HTERT RPE-1 (cell line): ENCODE measurements around the gene NCR3LG1.

Experiments
- in situ Hi-C: fragments of 300-500 bp; cut with MboI; formaldehyde crosslinking; loops from 4 replicates; pipeline ENCODE4 v1.14.3; 2020; ENCODE audit warnings: low sequenced_read_pairs

NCR3LG1 gene, protein sequence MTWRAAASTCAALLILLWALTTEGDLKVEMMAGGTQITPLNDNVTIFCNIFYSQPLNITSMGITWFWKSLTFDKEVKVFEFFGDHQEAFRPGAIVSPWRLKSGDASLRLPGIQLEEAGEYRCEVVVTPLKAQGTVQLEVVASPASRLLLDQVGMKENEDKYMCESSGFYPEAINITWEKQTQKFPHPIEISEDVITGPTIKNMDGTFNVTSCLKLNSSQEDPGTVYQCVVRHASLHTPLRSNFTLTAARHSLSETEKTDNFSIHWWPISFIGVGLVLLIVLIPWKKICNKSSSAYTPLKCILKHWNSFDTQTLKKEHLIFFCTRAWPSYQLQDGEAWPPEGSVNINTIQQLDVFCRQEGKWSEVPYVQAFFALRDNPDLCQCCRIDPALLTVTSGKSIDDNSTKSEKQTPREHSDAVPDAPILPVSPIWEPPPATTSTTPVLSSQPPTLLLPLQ

DNA sequence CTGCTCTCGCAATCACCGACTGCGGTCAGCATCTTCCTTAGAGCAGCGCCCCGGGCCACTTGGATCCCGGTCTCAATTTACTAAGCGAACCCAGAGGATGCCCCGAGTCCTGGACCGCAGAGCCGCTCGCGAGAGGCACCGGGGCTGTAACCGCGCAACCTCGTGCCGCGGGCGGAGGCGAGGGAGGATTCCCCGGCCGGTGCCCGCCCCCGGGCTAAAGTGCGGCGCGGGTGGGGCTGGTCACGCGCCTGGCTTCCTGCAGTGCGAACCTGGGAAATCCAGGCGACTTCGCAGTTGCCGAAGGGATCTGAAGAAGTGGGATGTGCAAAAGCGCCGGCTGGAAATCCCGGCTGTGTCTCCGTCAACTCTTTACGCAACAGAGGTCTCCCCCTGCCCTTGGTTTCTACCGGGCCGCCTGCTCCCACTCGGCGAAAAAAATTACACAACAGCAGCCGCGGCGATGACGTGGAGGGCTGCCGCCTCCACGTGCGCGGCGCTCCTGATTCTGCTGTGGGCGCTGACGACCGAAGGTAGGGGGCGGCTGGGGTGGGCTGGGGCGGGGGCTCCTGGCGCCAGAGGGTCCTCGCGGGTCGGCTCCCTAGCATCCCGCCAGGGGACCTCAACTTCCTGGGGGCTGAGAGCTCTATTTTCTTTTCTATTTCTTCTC, at the start of gene NCR3LG1:
Gene NCR3LG1 (plus strand): TSS at position 291 of the 667 bp plus-strand sequence. CDS start 170 bp downstream, at position 461.
- in situ Hi-C loops, result no loop called here

DNA sequence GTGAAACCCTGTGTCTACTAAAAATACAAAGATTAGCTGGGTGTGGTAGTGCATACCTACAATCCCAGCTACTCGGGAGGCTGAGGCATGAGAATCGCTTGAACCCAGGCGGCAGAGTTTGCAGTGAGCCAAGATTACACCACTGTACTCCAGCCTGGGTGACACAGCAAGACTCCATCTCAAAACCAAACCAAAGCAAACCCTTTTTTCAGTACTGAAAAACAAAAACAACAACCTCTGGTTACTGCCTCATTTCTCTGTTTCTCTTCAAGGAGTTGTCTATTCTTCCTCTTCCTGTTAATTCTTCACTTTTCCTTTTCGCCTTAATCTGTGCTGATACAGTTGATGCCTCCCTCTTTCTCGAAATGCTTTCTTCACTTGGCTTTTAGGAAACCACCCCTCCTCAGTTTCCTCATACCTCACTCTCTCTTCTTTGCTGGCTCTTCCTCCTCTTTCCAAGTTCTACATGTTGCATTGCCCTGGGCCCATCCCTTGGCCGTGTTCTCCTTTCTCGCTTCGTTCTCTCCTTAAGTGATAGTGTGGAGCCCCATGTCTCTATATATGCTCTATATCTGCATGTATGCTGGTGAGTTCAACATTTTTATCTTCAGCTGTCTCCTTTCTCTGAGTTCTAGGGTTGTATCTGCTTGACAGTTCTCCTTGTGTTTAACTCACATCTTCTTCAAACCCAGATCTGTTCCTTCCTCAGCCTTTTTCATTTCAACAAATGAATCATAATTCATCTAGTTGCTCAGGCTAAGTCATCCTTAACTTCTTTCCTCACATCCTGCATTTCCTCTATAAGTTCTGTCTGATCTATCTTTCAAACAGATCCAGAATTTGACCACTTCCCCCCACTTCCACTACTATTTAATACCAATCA, 38.0 kb upstream of the NCR3LG1 start:
- in situ Hi-C loops, result no loop called here

DNA sequence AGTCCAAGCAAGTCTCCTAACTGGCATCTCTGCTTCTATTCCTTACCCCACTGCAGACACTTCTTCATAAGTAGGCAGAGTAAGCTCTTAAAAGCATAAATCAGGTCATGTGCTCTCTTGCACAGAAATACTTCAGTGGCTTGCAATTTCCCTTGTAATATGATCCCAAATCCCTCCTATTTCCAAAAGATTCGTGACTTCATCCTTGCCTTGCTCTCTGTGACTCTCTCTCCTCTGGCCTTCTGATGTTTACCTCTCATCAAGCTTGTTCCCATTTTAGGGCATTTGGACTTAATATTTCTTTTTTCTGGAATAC, 37.4 kb upstream of the NCR3LG1 start:
- in situ Hi-C loops, result no loop called here

DNA sequence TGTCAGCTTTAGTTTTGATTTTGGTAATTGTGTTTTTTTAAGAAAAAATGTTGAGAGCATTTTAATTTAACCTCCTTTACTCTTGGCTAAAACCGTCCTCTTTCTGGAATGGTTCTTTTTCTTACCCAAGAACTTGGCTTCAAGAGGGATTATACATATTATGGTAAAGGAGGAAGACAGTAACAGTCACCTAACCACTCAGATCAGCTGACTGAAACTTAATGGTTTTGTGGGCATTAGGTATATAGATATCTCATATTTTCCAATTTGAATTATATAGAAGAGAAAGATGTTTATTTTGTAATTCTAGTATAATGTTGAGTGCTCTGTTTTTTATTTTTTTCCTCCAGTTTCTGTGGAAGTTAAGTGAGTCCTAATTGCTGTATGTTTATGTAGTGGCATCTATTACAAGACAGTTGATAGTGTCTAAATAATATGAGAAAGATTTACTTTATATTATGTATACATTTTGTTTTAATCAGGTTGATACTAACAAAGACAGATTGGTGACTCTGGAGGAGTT, 36.6 kb upstream of the NCR3LG1 start:
- in situ Hi-C loops, result no loop called here

DNA sequence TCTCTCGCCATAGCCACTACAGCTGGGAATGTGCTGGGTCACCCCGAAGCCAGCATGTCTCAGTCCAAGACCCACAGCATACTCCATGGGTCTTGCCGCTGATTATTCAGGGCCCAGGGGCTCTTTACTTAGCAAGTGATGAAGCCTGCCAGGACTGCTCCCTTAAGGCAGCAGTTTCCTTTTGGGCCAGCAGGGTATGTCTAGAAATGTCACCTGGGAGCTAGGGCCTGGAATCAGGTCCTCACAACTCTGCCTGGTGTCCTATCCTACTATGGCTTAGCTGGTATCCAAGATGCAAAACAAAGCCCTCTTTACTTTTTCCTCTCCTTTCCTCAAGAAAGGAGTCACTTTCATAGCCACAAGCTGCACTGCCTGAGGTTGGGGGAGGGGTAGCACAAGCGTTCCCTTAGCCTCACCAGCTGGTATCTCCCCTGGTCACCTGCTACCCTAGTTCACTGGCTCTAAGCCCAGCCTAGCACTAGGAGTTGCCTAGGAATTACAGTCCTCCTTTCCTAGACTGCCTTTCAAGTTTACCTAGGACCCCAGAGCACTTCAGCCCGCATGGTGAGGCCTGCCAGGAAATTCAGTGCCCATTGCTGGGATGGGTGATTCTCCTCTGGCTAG, 22.6 kb upstream of the NCR3LG1 start:
- in situ Hi-C loops, result no loop called here

DNA sequence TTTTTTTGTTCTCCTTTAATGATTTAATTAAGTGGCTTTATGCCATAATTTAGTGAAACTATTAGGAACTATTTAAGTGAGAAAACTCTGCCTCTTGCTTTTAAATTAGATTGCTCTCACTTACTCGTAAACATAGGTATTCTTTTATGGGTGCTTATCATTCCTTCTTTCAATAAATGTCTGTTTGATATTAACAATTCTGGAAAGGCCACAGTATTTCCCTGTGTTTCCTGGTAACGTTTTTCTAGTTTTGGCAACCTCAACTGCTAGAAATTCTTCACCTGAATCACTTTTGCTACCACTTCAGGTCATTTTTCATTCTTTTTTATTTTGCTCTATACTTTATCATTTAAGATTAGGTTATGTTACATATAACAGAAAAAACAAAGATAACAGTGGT, 19.9 kb upstream of the NCR3LG1 start:
- in situ Hi-C loops, result no loop called here

DNA sequence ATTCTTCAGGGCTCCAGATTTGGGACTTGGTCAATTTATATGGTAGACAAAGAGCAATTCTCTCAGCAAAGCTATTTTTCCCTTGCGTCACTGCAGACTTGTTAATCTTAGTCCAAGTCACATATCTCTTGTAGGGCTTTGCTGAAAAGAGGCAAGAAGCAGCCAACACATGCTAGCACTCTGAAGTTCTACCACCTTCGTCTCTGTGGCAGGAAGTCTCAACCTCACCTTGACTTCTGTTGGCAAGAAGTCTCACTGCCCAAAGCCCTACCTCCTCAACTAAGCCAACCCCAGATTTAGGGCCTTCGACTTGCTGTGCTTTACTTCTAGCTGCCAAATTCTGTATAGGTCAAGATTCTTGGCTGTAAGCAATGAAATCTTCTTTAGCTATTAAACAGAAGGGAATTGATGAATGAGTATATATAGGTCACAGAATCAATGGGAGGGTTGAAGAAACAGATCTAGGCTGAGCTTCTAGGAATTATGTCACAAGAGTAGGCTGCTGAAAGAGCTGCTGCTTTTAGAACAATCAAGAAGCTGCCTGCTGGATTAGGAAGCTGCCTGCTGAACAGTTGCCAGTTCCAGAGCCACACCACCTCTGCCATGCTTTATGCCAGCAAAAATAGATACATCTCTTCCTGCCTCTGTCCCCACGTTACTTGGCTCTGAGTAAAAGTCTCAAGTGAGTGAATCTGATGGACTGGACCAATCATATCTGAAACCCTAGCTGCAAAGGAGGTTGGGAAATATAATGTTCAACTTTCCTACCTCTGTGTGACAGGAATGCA, 17.6 kb upstream of the NCR3LG1 start:
- in situ Hi-C loops, result no loop called here

DNA sequence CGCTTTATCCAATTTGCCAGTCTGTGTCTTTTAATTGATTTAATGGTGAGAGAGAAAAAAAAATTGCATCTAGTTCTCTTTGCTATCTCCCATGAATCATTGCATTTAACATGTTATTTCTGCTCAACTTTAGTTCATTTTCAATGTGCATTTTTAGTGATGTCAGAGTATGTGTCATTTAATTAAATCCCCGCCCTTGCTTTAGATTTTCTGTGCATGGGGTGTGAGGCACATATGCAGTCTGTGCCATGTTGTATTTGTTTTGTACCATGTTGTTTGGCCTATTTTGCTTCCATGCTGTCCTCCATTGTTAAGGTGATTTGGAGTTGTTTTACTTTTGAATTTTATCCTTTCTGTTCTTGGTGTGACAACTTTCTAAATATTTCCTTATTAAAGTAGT, 8.3 kb upstream of the NCR3LG1 start:
- in situ Hi-C loops, result no loop called here

DNA sequence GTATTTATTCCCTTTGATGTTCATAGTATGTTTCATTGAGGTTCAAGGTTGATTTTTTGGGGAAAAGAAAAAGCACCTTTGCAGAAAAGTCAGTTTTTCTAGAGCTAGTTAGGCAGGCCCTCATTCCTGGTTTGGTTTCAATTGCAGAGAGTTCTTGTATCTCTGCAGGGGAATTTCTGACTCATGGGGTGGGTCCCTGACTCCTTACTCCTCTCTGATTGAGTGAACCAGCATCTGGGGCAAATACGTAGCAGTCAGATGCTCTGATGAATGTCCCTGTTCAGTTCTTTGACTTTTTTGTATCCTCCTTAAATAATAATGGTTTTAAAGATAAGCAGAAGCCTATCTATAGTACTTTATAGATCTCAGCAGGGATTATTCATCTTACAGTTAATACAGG, 7.7 kb upstream of the NCR3LG1 start:
- in situ Hi-C loops, result no loop called here

DNA sequence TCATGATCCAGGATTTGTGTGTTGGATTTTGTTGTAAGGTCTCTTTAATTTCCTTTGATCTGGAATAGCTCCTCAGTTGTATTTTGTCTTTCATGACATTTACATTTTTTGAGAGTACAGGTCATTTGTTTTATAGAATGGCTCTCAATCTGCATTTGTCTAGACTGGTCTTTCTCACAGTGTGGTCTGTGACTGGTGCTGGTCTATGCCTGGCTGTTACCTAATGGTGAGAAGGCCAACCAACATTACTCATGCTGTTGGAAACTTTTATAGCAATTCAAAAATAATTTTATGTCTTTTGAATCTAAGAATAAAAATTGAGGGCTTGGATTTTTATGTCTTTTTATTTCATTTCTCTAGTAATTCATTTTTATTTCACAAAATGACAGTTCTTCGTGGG, 3.9 kb upstream of the NCR3LG1 start:
- in situ Hi-C loops, result no loop called here

DNA sequence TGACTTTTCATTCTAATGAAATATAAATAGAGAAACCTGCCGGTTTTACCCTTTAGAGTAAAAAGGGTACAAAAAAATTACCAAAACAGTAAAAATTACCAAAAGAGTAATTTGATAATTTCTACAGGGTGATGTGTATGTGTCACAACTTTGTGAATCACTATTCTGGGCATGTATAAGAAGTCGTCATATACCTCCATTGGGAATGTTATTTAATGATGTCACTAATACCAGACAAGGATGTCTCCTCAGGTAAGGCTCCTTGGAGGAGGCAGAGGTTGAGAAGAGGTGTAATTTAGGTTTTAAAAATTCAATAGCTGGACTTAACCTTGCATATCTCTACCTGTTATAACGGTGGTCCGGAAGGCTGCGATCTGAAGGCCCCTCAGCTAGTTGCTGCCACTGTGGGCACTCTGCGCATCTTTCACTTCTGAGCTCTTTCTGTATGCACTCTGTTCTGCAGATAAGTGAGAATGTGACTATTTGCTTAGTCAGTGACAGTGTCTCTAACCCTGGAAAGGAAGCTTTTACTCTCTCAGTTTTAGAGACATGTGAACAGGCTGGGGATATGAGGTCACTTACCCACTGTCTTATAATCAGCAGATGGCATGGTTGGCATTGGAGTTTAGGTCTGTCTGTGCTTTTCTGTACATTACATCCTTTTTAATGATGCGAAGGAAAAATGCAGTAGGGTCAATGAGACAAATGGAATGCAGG, 987 bp upstream of the NCR3LG1 start:
- in situ Hi-C loops, result no loop called here

DNA sequence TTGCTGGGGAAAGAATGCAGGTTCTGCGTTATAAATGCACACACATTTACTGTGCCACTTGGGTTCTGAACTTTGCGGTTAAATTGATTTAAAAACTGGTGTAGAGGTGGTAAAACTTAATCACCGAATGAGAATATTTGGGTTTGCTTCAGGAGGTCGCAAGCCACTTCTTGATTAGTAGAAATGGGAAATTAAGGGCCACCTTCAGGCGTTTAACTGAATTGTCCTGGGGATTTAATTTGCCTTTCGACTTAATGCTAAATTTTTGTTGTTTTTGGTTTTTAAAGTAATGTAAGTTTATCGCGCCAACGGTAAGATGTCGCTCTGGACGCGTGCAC, 459 bp upstream of the NCR3LG1 start:
- in situ Hi-C loops, result no loop called here

DNA sequence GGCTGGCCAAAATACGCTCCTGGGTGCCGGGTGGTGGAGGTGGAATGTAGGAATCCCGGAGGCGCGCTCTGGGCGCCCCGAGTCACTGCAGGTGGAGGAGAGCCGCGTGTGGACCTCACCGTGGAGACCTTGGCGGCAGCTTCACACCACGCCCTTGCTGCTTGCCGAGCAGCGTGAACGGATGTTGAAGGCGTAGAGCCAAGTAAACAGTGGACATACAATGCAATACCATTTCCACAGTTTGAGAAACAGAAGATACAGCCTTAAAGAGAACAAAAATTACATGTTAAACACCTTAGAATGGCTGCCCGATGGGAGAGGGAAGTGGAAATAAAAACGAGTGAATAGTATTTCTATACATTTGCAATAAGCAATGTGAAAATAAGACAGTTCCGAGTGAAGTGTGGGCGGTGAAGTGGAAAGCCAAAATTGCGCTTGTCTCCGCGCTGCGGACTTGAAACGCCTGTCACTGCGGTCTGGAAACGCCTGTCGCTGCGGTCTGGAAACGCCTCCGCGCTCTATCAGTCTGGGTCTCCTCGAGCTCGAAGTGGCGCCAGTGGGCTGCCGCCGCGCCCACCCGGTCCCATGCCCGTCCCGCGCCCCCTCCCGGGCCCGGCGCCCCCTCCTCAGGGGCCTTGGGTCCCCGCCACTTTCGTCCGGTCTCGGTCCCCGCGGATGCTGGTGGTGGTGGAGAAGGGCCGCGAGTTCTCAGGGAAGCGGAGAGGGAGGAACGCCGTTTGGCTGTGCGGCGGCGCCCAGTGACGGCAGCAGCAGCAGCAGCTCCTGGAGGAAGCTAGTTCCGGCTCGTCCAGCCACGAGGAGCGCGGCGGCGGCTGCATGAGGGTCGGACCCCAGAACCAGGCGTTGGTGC, 1.6 kb downstream of the NCR3LG1 start:
- in situ Hi-C loops, result no loop called here

DNA sequence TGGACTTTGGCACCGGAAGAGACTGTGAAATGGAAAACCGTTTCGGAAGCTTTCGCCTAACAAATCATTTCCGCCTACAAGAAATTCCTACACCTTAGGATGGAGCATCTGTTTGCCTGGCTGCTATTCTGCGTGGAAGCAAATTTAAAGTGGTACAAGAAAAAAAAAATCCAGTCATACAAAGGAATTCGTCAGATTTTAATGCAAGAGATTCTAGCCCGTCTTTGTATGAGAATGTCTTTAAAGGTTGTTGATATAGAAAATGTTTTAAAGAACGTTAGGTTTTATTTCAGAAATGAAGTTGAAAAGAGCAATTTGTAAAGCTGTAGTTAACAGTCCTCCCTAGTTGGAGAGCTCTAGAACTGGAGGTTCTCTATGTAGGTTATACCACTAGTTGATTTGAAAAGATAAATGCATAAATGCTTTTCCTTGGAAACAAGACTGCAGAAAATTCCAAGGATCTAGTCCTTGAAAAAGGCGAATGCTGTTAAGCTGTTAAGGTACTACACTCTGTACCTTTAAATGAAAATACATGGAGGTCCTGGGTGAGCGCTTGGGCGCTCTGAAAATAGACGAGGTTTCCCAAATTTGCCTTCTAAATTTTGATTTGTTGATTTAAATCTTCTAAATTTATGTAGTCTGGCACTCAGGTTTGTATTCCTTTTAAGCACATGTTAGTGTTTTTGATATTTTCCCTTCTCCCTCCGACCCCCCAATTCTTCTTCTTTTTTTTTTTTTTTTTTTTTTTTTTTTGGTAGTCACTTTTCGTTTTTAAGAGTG, 2.4 kb downstream of the NCR3LG1 start:
- in situ Hi-C loops, result no loop called here

DNA sequence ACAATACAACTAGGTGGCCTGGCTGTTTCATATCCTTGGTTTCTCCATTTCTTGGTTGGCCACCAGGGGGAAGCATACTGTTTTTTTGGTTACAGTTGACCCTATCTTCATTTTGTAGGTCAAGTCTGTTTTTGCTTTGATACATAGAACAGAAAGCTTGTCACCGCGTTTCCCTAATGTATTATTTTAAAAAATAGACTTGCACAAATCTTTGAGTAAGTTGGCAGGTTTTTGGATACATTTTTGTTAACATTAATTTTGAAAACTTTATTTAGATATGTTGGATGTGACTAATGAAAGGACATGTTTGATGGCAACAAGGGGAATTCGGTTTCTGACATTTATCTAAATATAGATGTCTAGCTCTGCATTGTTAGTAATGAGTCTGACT, 3.0 kb downstream of the NCR3LG1 start:
- in situ Hi-C loops, result no loop called here

DNA sequence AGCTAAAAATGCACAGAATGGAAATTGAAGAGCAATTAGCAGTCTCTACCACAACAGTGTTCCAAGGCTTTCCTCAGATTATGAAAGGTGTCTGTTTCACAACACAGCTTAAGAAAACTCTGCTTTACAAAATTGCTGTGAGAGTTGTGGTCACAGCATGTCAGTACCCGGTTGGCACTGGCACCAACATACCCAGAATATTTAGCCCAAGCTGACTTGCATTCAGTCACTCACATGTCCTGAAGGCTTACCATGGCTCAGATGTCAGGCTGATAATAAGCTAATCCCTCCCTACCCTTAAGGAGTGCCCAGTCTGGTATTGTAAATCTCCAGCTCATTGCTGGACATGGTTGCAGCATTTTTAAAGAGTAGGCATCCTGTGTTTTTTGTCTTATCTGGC, 14.9 kb downstream of the NCR3LG1 start:
- in situ Hi-C loops, result no loop called here

DNA sequence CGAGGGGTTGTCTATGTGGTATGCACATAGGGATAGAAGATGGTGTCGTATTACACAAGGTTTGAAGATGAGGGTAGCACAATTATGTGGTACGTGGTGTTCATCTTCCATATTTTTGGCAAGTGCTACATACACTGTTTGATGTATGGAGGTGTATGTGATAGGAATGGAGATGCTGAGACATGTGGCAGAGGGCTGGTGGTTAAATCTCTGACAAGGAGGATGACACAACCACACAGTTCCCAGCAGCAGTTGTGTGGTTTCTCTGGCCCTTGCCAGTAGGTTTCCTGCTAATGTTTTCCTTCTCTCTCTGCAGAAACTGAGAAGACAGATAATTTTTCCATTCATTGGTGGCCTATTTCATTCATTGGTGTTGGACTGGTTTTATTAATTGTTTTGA, 17.0 kb downstream of the NCR3LG1 start:
- in situ Hi-C loops, result no loop called here

DNA sequence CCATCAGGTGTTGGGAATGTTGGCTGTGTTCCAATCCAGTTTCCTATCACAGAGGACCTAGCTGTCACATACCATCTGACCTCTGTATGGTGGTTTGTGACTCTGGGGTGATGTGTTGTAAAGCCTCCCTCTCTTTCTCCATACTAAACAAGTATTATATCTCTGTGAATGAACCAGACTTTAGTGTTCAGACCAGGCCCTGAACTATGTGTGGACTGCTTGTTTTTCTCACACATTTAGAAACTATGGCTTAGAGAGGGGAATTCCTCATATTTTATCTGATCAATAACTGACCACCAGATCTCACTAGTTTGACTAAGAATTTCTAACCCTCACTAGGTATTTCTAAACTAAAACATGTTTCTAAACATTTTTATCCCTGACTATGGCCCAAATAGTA, 17.5 kb downstream of the NCR3LG1 start:
- in situ Hi-C loops, result no loop called here
